Measurements from ENCODE around the gene OR8K3. TPM values are rescaled to one million over a fixed set of nuclear protein-coding genes. Genes with fewer than 3 reads are reported as not detected.

OR8K3 gene
- not detected in 2 replicates for total RNA-seq

DNA sequence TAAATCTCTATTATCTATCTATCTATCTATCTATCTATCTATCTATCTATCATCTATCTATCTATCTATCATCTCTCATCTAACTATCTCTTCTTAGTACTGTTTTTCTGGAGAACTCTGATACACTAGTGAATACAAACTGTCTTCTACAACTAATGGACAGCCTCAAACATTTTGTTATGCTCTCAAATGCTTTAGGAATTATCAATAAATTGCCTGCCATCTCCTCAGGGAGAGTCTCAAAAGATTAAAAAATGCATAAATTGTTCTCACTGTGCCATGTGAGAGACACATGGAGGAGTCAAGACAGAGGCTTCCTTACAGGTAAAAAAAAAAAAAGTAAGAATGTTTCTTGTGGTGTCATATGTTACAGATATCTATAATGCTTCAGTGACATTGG, at the start of gene OR8K3:
TSS of gene OR8K3 (plus strand) at position 301 of the 400 bp plus-strand sequence. CDS start 3,163 bp downstream, outside the sequence.

GRCh38 chr11:56273854-56274253, 41.1 kb upstream of the OR8K3 start, which contains the start of gene OR5T1:
OR5T1 (plus strand) TSS chr11:56274154; CDS start chr11:56275639, 1,485 bp downstream.

DNA sequence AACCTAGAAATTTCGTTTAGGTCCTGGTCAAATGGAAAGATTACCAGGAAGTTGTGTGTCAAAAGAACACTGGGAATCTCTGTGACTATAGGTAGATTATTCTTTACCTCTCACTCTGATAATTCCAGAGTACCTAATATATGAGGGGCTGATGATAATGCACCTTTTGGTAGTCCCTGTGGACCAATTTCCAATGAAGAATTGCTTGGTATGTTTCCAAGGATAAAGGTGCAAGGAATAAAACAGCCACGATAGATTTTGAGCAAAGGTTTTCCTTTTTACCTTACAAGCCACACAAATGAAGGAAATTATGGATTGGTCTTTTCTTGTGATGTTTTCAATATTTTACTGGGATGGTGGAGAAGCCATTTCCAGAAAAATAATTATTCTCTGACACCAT, 22.8 kb upstream of the OR8K3 start, which contains the start of gene OR8H1:
TSS of gene OR8H1 (minus strand) at position 101 of the 400 bp plus-strand sequence. CDS start 1,192 bp downstream, outside the sequence.

GRCh38 chr11:56345739-56346138, 30.8 kb downstream of the OR8K3 start, which contains the start of gene OR8K1:
OR8K1 (plus strand) TSS chr11:56346039; CDS start chr11:56346039, 0 bp downstream.

DNA sequence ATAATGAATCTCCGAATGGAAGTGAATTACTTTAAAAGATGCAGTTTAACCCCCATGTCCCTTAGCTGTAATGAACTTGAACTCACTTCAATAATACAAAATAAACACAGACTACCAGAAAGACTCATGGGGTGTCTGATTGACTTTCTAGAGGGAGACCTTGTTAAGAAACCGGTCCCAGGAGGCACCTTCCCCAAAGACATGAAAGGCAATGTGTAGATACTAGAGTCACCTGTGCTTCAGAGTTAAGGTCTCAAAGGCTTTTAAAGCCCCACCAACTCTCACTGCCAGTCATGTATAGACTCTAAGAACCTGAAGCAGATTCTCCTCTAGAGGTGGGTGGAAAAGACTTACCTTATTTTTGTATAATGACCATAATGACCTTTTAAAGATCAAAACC, 39.0 kb downstream of the OR8K3 start, which contains the start of gene OR8J1:
TSS of gene OR8J1 (plus strand) at position 301 of the 400 bp plus-strand sequence. CDS start 5,956 bp downstream, outside the sequence.

Other genes starting within 250 kb of the OR8K3 start
- gene OR8I2, start 221.8 kb upstream of the OR8K3 start, total RNA-seq, result not detected in 2 replicates
- gene OR8H2, start 211.5 kb upstream of the OR8K3 start, total RNA-seq, result not detected in 2 replicates
- not detected in 2 replicates for gene OR8H3, start 192.8 kb upstream of the OR8K3 start, total RNA-seq
- gene OR8J3, start 174.9 kb upstream of the OR8K3 start, total RNA-seq, result not detected in 2 replicates
- gene OR8K5, start 154.8 kb upstream of the OR8K3 start, total RNA-seq, result not detected in 2 replicates
- not detected in 2 replicates for gene OR5J2, start 138.5 kb upstream of the OR8K3 start, total RNA-seq
- not detected in 2 replicates for gene OR5T2, start 80.9 kb upstream of the OR8K3 start, total RNA-seq
- gene OR5T3, start 62.9 kb upstream of the OR8K3 start, total RNA-seq, result not detected in 2 replicates
- gene OR5T1, start 41.0 kb upstream of the OR8K3 start, total RNA-seq, result not detected in 2 replicates
- gene OR8H1, start 22.9 kb upstream of the OR8K3 start, total RNA-seq, result not detected in 2 replicates
- gene OR8K1, start 30.9 kb downstream of the OR8K3 start, total RNA-seq, result not detected in 2 replicates
- gene OR8J1, start 39.1 kb downstream of the OR8K3 start, total RNA-seq, result not detected in 2 replicates
- gene OR8U1, start 60.5 kb downstream of the OR8K3 start, total RNA-seq, result not detected in 2 replicates
- not detected in 2 replicates for gene OR5AL1, start 97.6 kb downstream of the OR8K3 start, total RNA-seq
- not detected in 2 replicates for gene OR5M3, start 158.2 kb downstream of the OR8K3 start, total RNA-seq
- not detected in 2 replicates for gene OR5M8, start 176.2 kb downstream of the OR8K3 start, total RNA-seq
- gene OR5M11, start 228.1 kb downstream of the OR8K3 start, total RNA-seq, result not detected in 2 replicates

Measured in smooth muscle cell of the pulmonary artery (primary cell).